Measurements from ENCODE around the gene KIRREL1. TPM values are rescaled to one million over a fixed set of nuclear protein-coding genes. Genes with fewer than 3 reads are reported as not detected.

KIRREL1 gene
- total and polyA plus RNA-seq, 2 of the 13 experiments (the other 11 are each of a cell fraction or from before 2014, with no cell fraction given) = 0.02 to 0.03 TPM

GRCh38 chr1:158026651-158027050, 33.2 kb downstream of the KIRREL1 start:
- no TSS peak for BruUV-seq (replicated peaks)
- Histone ChIP-seq H3K4me1 (ENCODE audit: insufficient read depth, low read length) (no peaks in the 10 kb centered on the region), H3K79me2 (ENCODE audit: insufficient read depth, low read length) (no peaks in the 10 kb centered on the region), H3K27me3 (ENCODE audit: control insufficient read depth in 1 of 2, insufficient read depth in 2 of 2, low read length in 2 of 2) (no peaks in the 10 kb centered on the region), H4K20me1 (ENCODE audit: insufficient read depth, low read length) (no peaks in the 10 kb centered on the region), H2AFZ (ENCODE audit: low read length) (no peak overlapping the region), H3K4me2 (ENCODE audit: low read depth, low read length) (no peak overlapping the region), H3K27ac (ENCODE audit: extremely low read length, insufficient read depth, low read length) (no peak overlapping the region), H3K9ac (ENCODE audit: insufficient read depth, low read depth, low read length) (no peak overlapping the region), H3K36me3 (replicated peaks in 1 of 2; ENCODE audit: control insufficient read depth in 1 of 2, insufficient read depth in 2 of 2, low read length in 2 of 2) (no peaks in the 10 kb centered on the region), H3K4me3 (replicated peaks in 1 of 3; ENCODE audit: insufficient read depth in 1 of 3, low read depth in 2 of 3, low read length in 3 of 3) (no peak overlapping the region), H3K9me3 (ENCODE audit: low read length) (no peaks in the 10 kb centered on the region)
- intact Hi-C loops (cut with micrococcal nuclease; ENCODE audit: unreplicated experiment) = no loop called here
- no peak for FAIRE-seq
- ChIA-PET CTCF (ENCODE audit: low intra/inter-chr PET ratio, low total read pairs) (no interaction called here), POLR2A (no interaction called here)
- in situ Hi-C loops (cut with HindIII; ENCODE audit: extremely low pct_ligation_motif_present, low pct_unique_long_range_greater_than_20kb) = no loop called here
- 75% methylated on average over 1 of the region's 1 CpG for WGBS (ENCODE audit: low lambda C conversion rate)
- no peak for ATAC-seq
- no peak for DNase-seq (ENCODE audit: low spot score)
- TF ChIP-seq NR2F2 (IDR thresholded peaks at IDR 0.05; ENCODE audit: borderline replicate concordance, low read depth) (no peak), MLLT10 (CRISPR knock-in tag; IDR thresholded peaks at IDR 0.05) (no peak), XRCC5 (optimal IDR thresholded peaks at IDR 0.05; ENCODE audit: low read length) (no peak), BATF2 (CRISPR knock-in tag; IDR thresholded peaks at IDR 0.05) (no peak), ZNF281 (CRISPR knock-in tag; IDR thresholded peaks at IDR 0.05; ENCODE audit: borderline replicate concordance) (no peak), HNRNPLL (IDR thresholded peaks at IDR 0.05; ENCODE audit: low read depth, low read length, poor library complexity, severe bottlenecking) (no peak), ZNF276 (CRISPR knock-in tag; IDR thresholded peaks at IDR 0.05; ENCODE audit: low read depth) (no peak), THAP9 (CRISPR knock-in tag; IDR thresholded peaks at IDR 0.05; ENCODE audit: borderline replicate concordance) (no peak), SNAPC4 (CRISPR knock-in tag; IDR thresholded peaks at IDR 0.05) (no peak), CBX2 (IDR thresholded peaks at IDR 0.05; ENCODE audit: low read depth, low read length) (no peak), CBX2 (CRISPR knock-in tag; IDR thresholded peaks at IDR 0.05; ENCODE audit: low read depth) (no peak)

Measured in HepG2 (cell line).